ENCODE measurements around the gene TSPAN15. TPM values are rescaled to one million over a fixed set of nuclear protein-coding genes. Genes with fewer than 3 reads are reported as not detected.

Gene TSPAN15
- total RNA-seq, 2 donors from 2014 or later, result 6.6 to 7.7 TPM

DNA sequence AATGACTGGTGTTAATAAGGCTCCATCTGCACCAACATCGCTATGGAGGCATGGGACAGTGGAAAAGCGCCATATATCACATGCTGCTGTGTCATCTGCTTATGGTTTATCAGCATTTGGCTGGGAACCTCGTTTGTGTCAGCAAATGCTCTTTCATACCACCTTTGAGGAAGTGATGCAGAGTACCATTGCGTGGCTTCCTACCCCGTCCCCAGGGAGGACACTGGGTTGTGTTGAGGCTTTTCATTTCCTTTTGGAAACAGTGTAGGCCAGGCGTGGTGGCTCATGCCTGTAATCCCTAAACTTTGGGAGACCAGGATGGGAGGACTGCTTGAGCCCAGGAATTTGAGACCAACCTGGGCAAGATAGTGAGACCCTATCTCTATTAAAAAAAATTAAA is 41.3 kb upstream of the TSPAN15 start:
- Histone ChIP-seq H3K27ac (peak overlapping the region; percentile 8 to 16), H3K4me1 (peaks cover 0 to 53% of the 10 kb centered on the region in 2 donors)
- TF ChIP-seq, protein P1, sequence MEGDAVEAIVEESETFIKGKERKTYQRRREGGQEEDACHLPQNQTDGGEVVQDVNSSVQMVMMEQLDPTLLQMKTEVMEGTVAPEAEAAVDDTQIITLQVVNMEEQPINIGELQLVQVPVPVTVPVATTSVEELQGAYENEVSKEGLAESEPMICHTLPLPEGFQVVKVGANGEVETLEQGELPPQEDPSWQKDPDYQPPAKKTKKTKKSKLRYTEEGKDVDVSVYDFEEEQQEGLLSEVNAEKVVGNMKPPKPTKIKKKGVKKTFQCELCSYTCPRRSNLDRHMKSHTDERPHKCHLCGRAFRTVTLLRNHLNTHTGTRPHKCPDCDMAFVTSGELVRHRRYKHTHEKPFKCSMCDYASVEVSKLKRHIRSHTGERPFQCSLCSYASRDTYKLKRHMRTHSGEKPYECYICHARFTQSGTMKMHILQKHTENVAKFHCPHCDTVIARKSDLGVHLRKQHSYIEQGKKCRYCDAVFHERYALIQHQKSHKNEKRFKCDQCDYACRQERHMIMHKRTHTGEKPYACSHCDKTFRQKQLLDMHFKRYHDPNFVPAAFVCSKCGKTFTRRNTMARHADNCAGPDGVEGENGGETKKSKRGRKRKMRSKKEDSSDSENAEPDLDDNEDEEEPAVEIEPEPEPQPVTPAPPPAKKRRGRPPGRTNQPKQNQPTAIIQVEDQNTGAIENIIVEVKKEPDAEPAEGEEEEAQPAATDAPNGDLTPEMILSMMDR (IDR thresholded peaks at IDR 0.05), result no peak

DNA sequence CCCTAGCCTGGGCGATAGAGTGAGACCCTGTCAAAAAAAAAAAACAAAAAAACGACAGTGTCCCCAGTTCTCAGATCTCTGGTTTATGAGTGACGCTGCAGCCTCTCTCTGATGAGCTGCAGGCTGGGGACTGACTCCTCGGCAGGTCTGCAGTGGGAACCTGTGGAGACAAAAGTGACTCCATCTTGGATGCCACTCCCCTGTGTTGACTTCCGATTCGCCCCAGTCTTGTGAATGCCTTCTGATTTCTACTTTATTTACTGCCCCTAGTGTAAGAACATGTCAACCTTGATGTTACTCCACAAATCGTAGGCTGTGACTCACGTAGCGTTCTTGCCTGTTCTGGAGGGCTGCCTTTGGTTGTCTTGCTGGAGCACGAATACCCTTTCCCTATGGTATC is 40.8 kb upstream of the TSPAN15 start:
- Histone ChIP-seq H3K36me3 (no peaks in the 10 kb centered on the region), H3K27me3 (no peaks in the 10 kb centered on the region), H3K9me3 (no peaks in the 10 kb centered on the region), H3K4me1 (peaks cover 0 to 48% of the 10 kb centered on the region in 2 donors), H3K27ac (peak overlapping the region in 1 of 2 donors; percentile 16), H3K4me3 (no peak overlapping the region)
- DNase-seq (ENCODE audit: low spot score), result no peak
- TF ChIP-seq, protein P1 (IDR thresholded peaks at IDR 0.05), result no peak

More for the DNA sequence above, 41.3 kb upstream of the TSPAN15 start:
- Histone ChIP-seq H3K36me3 (no peaks in the 10 kb centered on the region), H3K9me3 (no peaks in the 10 kb centered on the region), H3K27me3 (no peaks in the 10 kb centered on the region), H3K4me3 (no peak overlapping the region)
- peak; percentile 80 for DNase-seq (ENCODE audit: low spot score)

DNA sequence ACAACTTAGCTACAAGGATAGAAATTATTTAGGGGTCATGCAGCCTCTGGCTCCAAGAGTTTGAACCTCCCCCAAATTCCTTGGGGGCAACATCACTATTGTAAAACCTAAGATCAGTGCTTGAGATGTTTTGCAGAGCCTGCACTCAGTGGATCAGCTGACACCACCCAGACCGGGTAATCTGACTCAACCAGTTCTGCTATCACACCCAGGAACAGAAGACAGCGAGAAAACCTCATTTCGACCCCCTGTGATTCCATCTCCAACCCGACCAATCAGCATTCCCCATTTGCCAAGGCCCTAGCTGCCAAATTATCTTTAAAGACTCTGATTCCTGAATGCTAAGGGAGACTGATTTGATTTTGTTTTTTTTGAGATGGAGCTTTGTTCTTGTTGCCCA is 39.8 kb upstream of the TSPAN15 start:
- DNase-seq (ENCODE audit: low spot score), result no peak
- no peaks in the 10 kb centered on the region for H3K36me3 ChIP-seq
- no peak overlapping the region for H3K4me3 ChIP-seq
- H3K27me3 ChIP-seq, result no peaks in the 10 kb centered on the region
- H3K4me1 ChIP-seq, result peaks cover 0 to 38% of the 10 kb centered on the region in 2 donors
- no peaks in the 10 kb centered on the region for H3K9me3 ChIP-seq
- TF ChIP-seq, protein P1 (IDR thresholded peaks at IDR 0.05), result no peak
- no peak overlapping the region for H3K27ac ChIP-seq

DNA sequence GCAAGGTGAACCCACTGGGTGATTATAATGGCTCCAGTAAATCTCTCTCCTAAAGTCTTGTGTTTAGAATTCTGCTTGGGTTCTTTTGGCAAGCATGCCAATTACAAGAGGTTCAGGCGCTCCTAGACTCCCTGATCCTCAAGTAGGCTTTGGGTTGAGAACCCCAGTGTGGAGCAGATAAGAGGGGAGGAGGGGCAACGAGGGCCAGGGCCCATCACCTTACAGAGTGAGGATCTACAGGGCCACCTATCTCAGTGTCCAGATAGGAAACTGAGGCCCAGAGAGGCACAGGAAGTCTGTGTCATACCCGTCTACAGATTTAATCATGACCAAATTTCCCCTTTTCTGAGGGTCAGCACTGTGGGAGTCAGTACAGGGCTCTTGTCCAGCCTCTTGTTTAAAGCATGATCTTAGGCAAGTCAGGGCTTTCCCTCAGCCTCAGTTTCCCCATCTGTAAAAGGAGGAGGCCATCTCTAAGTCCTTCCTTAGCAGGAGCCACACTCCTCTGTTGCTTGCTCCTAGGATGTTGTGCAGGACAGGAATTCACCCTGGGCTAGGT is 39.0 kb upstream of the TSPAN15 start:
- no peaks in the 10 kb centered on the region for H3K36me3 ChIP-seq
- H3K27ac ChIP-seq, result no peak overlapping the region
- TF ChIP-seq, protein P1 (IDR thresholded peaks at IDR 0.05), result no peak
- H3K9me3 ChIP-seq, result no peaks in the 10 kb centered on the region
- no peak for DNase-seq (ENCODE audit: low spot score)
- H3K4me1 ChIP-seq, result peaks cover 0 to 30% of the 10 kb centered on the region in 2 donors
- no peaks in the 10 kb centered on the region for H3K27me3 ChIP-seq
- H3K4me3 ChIP-seq, result no peak overlapping the region

DNA sequence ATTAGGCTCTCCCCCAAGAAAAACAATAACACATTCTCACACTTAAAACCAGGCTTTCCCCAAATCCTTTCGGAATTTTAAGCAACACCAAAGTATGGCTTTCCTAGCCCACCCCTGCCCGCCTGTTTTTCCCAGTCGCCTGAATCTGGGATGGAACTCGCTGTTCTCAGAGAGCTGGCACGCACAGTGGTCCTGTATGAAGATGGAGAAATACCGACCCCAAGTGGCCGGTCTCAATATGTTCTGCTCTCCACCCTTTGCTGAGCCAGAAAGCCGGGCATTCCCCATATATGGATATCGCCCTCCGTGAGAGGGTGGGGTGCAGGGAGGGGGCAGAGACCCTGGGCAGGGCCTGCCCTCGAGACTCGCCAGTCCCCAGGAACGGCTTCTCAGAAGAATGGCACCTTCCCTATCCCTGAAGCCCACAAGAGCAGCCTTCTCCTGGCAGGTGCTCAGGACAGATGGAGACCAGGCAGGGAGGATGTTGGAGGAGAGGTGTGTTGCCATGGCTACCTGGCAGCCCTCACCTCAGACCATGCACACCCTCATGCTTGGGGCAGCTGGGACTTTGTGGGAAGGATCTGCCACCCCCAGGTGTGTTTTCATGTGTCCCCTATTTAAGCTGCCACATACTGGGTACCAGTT is 37.9 kb upstream of the TSPAN15 start:
- Histone ChIP-seq H3K27me3 (no peaks in the 10 kb centered on the region), H3K9me3 (no peaks in the 10 kb centered on the region), H3K27ac (no peak overlapping the region), H3K4me3 (no peak overlapping the region), H3K4me1 (peaks cover 0 to 19% of the 10 kb centered on the region in 2 donors), H3K36me3 (no peaks in the 10 kb centered on the region)
- TF ChIP-seq, protein P1 (IDR thresholded peaks at IDR 0.05), result peak; percentile 63 to 75
- DNase-seq (ENCODE audit: low spot score), result peak; percentile 85

Measured in right atrium auricular region (tissue), 2 donors.